GM21576 (cell line): Measurements from ENCODE around the gene BACH2.
"Not testable (repeated sequence)": the region's sequence is repeated elsewhere in the genome, so short reads cannot be mapped to it uniquely, and the experiment has no call there.

Source experiments
- ATAC-seq: cut with Tn5 transposase; IDR thresholded peaks from one replicate; pipeline ENCODE4 v1.9.1; 2021; ENCODE audit warnings: mild to moderate bottlenecking, moderate library complexity; ENCODE audit not compliant: unreplicated experiment

BACH2 gene

GRCh38 chr6:90186637-90187371 lies 109.8 kb downstream of the BACH2 start:
- ATAC-seq: no peak

DNA sequence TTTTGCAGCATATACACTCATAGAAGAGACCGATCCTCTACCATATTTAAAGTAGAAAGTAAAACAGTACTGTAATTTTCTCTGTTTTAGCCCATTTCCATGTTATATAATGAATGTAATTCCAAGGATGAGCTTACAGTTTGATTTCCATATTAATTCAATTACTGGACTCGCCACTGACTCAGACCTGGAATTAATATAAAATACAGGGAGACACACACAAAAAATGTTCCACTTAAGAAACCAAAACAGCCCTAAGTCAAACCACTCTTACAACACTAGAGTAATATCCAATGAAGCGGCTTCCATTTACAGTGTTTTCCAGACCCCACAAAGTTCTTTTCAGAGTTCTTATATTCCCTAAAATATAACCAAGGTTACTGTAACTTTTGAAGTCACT lies 110.6 kb downstream of the BACH2 start:
- ATAC-seq: no peak

- no peak for ATAC-seq
Observed at GRCh38 chr6:90184334-90185298, 112.0 kb downstream of the BACH2 start.

DNA sequence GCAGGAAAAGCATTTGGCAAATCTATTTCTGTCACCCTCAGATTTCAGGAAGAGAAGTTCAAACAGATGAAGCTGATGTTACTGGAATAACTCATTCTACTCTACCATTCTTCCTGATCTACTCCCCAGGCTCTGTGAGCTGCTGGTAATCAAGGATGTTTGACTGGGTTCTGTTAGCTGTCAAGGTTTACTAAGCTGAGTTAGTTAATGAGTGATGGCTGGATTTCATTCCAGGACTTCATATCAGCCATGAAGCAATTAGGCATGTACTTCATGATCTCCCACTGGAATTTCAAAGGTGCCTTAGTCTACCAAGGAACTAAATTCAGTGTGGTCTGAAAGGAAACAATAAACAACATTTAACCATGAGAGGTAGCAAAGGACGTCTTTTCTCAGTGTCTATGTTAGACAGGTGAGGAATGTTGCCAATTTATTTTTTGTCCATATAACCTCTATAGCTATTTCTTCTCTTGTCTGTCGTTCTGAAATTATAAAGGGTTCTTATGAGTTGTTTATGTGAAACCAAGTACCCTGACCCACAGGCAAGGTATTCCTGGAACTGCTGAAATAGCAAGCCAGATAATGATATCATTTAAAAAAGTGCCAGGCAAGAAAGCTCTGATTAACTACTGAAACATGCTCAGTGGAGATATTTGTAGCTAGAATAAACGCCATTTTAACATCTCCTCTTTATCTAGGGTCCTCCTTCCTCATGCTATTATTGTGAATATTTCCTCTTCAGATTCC lies 112.9 kb downstream of the BACH2 start:
- ATAC-seq: no peak

DNA sequence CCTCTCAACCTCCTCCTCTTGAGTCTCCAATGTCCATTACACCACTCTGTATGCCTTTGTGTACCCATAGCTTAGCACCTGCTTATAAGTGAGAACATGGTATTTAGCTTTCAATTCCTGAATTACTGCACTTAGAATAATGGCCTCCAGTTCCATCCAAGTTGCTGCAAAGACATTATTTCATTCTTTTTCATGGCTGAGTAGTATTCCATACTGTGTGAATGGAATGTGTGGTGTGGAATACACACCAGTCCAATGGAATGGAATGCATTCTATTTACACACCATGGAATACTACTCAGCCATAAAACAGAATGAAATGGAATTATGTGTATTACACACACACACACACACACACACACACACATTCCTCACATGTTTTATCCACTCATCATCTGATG lies 116.1 kb downstream of the BACH2 start:
- ATAC-seq: no peak

DNA sequence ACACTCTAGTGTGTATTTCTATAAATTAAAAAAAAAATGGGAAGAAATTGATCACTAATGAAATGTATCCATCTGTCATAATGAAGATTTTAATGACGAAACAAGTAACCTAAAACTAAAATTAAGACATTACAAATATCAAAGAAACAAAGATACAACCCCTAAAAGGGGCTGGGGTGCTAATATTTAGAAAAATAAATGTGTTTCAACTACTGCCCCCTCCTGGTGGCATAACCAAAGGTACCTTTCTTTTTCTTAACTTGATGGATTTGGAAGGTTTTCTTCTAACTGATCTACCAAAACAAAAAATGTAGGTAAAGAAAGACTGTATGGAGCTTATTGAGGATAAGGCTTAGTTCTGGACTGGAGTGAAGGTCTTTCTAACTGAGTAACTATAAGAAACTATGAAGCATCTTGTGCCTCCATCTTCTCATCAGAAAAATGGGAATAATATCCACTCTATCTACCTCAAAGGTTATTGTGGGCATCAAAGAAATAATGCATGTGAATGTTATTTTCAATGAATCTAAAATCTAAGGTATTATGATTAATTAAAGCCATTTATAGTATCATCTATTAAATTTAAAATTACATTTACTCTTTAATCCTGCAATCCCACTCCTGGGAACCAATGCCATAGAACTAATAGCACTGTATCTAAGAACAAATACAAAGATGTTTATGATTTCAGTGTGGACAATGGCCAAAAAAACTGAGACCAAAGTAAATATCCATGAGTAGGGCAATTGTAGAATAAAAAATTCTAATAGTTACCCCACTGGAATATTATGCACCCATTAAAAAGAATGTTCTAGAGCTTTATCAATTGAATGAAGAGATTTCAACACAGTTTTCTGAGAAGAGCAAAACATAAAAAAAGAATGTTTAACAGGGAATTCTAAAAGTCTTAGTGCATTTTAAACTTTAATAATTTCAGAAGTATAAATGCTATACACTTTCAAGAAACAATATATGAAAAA lies 117.2 kb downstream of the BACH2 start:
- ATAC-seq: no peak

DNA sequence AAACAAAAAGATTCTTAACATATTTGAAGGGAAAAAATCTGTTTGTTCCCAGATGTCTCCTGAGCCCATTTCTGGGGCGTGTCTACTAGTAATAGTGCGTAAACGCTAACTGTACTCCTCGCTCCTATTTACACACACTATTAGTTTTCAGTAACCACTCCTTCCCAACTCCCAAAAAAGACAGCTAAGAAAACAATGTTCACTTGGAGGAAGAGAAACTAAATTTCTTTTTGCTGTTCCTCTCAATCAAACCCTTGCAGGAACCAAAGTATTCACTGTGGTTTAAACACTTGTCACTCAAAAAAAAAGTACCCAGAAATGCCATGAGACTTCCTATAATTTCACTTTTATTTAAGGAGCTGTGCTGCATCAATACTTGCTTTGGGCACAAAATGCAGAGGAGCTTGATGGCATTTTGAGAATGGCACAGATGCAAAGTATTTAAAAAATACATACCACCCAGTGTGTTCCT lies 118.2 kb downstream of the BACH2 start:
- no peak for ATAC-seq

- ATAC-seq: no peak
Observed at GRCh38 chr6:90177544-90178383, 118.9 kb downstream of the BACH2 start.

DNA sequence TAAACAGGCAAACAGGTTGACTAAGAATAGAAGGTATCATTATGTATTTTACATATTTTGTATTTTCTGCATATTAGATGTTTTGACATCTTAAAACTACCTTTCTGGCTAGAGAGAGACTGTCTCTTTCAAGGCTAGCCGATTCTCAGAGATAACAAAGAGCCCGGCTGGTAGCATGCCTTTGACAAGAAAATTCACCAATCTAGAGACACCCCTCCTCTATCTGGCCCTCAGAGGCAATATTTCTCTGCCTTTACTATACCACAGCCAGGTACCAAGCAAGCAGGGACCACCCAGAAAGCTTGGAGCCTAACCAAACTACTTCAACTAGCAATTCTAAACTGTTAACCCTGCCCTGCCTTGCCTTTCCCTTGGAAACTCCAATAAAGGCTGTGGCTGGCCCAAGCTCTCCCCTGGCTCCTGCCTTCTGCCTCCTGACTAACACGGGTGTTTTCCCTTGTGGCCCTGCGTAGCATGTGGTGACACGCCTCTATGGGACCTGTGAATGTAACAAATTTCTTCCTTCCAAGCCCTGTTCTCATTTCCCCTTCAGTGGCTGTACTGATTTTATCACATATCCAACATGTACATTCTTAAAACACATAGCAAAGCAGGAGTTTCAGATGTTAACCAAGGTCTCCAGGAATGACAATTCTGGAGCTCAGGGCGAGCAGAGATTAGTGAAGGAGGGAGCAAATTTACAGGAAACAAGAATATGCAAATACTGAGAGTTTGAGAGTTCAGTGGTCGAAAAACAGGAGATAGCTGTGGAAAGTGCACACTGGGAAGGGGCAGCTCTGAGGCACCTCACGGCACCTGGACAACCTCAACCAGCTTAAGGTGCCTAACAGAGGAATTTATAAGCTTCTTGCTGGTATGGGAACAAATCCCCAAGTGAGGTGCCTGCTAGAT lies 120.8 kb downstream of the BACH2 start:
- ATAC-seq: peak; percentile 69

- ATAC-seq: no peak
Observed at GRCh38 chr6:90173262-90173925, 123.2 kb downstream of the BACH2 start.

GRCh38 chr6:90170601-90171000 lies 126.0 kb downstream of the BACH2 start:
- ATAC-seq: no peak

GRCh38 chr6:90169374-90169773 lies 127.3 kb downstream of the BACH2 start:
- no peak for ATAC-seq

DNA sequence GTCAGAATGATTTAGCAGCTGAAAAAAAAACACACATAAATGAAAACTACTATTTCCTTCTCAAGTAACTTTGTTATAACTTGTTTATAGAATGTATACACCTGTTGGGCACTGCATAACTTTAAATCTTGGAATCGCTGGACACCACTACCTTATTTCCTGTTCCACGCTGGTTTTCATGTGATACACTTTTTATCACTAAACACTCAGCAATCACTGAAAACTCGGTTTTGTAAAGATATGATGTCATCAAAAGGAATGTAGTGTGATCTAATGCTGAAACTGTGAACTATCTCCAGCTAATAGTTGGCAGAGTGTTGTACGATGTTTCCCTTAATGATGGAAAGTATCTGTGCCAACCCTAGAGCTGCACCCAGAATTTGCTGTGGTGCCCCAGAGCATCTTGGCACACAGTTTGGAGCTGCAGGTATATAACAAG lies 127.9 kb downstream of the BACH2 start:
- ATAC-seq: no peak

DNA sequence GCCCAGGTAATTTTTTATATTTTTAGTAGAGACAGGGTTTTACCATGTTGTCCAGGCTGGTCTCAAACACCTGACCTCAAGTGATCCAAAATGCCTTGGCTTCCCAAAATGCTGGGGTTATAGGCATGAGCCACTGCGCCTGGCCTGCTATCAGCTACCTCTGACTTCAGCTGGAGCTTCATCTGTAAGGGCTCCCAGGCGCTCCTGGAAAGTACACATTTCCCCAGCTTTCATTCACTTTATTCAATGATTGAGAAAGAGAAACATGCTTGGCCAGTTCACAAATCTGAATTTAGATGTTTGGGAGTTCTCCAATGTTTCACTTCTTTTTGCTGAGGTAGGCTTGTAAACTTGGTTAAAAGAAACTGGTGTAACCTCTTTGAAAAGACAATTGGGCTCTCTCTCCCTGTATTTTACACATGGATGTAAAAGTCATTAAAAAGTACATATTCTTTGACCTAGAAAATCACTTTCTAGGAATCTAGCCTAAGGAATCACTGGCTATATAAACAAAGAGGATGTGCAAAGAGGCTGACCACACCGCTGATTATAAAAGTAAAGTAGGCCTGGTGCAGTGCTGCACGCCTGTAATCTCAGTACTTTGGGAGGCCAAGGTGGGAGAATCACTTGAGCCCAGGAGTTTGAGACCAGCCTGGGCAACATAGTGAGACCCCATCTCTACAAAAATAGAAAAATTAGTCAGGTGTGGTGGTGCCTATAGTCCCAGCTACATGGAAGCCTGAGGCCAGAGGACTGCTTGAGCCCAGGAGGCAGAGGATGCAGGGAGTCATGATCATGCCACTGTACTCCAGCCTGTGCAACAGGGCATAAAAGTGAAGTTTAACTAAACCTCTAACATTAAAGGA lies 128.9 kb downstream of the BACH2 start:
- no peak for ATAC-seq

- not testable (repeated sequence) for ATAC-seq
Observed at GRCh38 chr6:90166155-90166924, 130.3 kb downstream of the BACH2 start.
